GM12878 (cell line): ENCODE results near the gene ZCRB1. TPM values are rescaled to one million over a fixed set of nuclear protein-coding genes. Genes with fewer than 3 reads are reported as not detected.

Experiments used
- ATAC-seq: fragments of 200-7000 bp; cut with Tn5 transposase; 3 replicates; pipeline ENCODE4 v1.9.1; 2020; ENCODE audit warnings: mild to moderate bottlenecking, moderate library complexity
- BruUV-seq: library from RNA; stranded (reverse); fragments of 400-500 nt; replicated peaks from 2 replicates; lab custom pipeline; 2021; lab: Mats Ljungman, UMichigan
- CTCF ChIA-PET: fragments of 300-600 bp; sonication (Branson Sonifier 250); formaldehyde crosslinking; extraction: SDS; loops from one replicate; lab custom pipeline; 2021; ENCODE audit warnings: inconsistent platforms; lab: Yijun Ruan, JAX
- POLR2A ChIA-PET: fragments of 350-600 bp; formaldehyde crosslinking; extraction: SDS; loops from one replicate; lab custom pipeline; 2021; ENCODE audit warnings: inconsistent platforms; lab: Charles Lee
- RAD21 ChIA-PET: fragments of 300-600 bp; sonication (Branson Sonifier 250); formaldehyde crosslinking; loops from one replicate; lab custom pipeline; 2023; ENCODE audit warnings: antibody characterized with exemption; ENCODE audit not compliant: unreplicated experiment; lab: Charles Lee
- SMC1A ChIA-PET: fragments of 300-600 bp; sonication (Branson Sonifier 250); formaldehyde crosslinking; loops from one replicate; lab custom pipeline; 2023; ENCODE audit not compliant: unreplicated experiment, uncharacterized antibody; lab: Charles Lee
- DNase-seq: peaks from one replicate; pipeline ENCODE4 v3.0.0-alpha.2; 2011; ENCODE audit warnings: low read depth, low spot score
- FAIRE-seq: peaks from 3 replicates; lab custom pipeline; 2011; peaks lifted over from hg19 to GRCh38; lab: Jason Lieb, UNC
- H2AFZ ChIP-seq: 2 replicates; pipeline ENCODE4 v1.6.0; 2011; ENCODE audit warnings: low read depth, low read length, control low read depth; ENCODE audit not compliant: control insufficient read depth
- H3K27ac ChIP-seq: 2 replicates; pipeline ENCODE4 v1.5.1; 2011; ENCODE audit warnings: control low read depth; ENCODE audit not compliant: control insufficient read depth, insufficient read depth
- H3K27me3 ChIP-seq, 2 experiments: replicated peaks in 1 of 2; 2 replicates each; pipeline versions ENCODE4 v1.6.0 to v1.6.1; 2011; ENCODE audit warnings: low read length in 1 of 2; ENCODE audit not compliant: control insufficient read depth in 2 of 2, insufficient read depth in 2 of 2
- H3K36me3 ChIP-seq, 2 experiments: 2 replicates each; pipeline ENCODE4 v1.5.1; 2011; ENCODE audit warnings: low read length in 1 of 2; ENCODE audit not compliant: control insufficient read depth in 2 of 2, insufficient read depth in 2 of 2
- H3K4me1 ChIP-seq: 2 replicates; pipeline ENCODE4 v1.6.1; 2011; ENCODE audit warnings: mild to moderate bottlenecking, low read length, moderate library complexity, mixed read lengths; ENCODE audit not compliant: control insufficient read depth, insufficient read depth
- H3K4me2 ChIP-seq: 2 replicates; pipeline ENCODE4 v1.6.0; 2011; ENCODE audit warnings: control low read depth; ENCODE audit not compliant: control insufficient read depth, insufficient read depth
- H3K4me3 ChIP-seq: fragments of 200-600 bp; sonication (generic); 2 replicates; pipeline ENCODE4 v1.5.1; 2016
- H3K79me2 ChIP-seq: 2 replicates; pipeline ENCODE4 v1.6.0; 2011; ENCODE audit warnings: low read length; ENCODE audit not compliant: control insufficient read depth, insufficient read depth
- H3K9ac ChIP-seq: 2 replicates; pipeline ENCODE4 v1.8.0; 2011; ENCODE audit warnings: low read length, control low read depth, mixed read lengths; ENCODE audit not compliant: control insufficient read depth, insufficient read depth
- H3K9me3 ChIP-seq: replicated peaks from 3 replicates; pipeline ENCODE4 v1.5.1; 2011; ENCODE audit warnings: mild to moderate bottlenecking, low read length; ENCODE audit not compliant: control insufficient read depth, insufficient read depth
- H4K20me1 ChIP-seq: 2 replicates; pipeline ENCODE4 v1.6.0; 2011; ENCODE audit not compliant: control insufficient read depth, insufficient read depth
- CHD2 ChIP-seq: IDR thresholded peaks from 2 replicates; pipeline ENCODE4 v1.6.1; 2011; ENCODE audit warnings: low read depth, low read length, improper control_type of control experiment, borderline replicate concordance
- FOS ChIP-seq: IDR thresholded peaks from 3 replicates; pipeline ENCODE4 v1.6.1; 2011; ENCODE audit warnings: borderline replicate concordance; ENCODE audit not compliant: insufficient read length; ENCODE audit errors: extremely low read depth
- FOXK2 ChIP-seq: fragments of 450-650 bp; IDR thresholded peaks from 2 replicates; pipeline ENCODE4 v1.6.1; 2017; ENCODE audit warnings: mild to moderate bottlenecking, moderate library complexity
- HDAC6 ChIP-seq: fragments of 200-600 bp; sonication (generic); IDR thresholded peaks from one replicate; pipeline ENCODE4 v1.8.0; 2017; ENCODE audit warnings: antibody characterized with exemption; ENCODE audit not compliant: unreplicated experiment
- NBN ChIP-seq: fragments of 450-650 bp; IDR thresholded peaks from 2 replicates; pipeline ENCODE4 v1.6.1; 2016
- NFYA ChIP-seq: IDR thresholded peaks from 2 replicates; pipeline ENCODE4 v1.6.1; 2011; ENCODE audit warnings: low read depth, mild to moderate bottlenecking, low read length, improper control_type of control experiment, borderline replicate concordance
- NR2C2 ChIP-seq: IDR thresholded peaks from 2 replicates; pipeline ENCODE4 v1.6.1; 2011; ENCODE audit warnings: borderline replicate concordance, low read depth; ENCODE audit not compliant: control insufficient read depth, insufficient read length
- POU2F2 ChIP-seq: IDR thresholded peaks from 3 replicates; pipeline ENCODE4 v1.6.1; 2011; ENCODE audit warnings: low read depth, mild to moderate bottlenecking, low read length, borderline replicate concordance
- RAD51 ChIP-seq: fragments of 450-650 bp; IDR thresholded peaks from 2 replicates; pipeline ENCODE4 v1.6.1; 2016; ENCODE audit warnings: moderate library complexity, mild to moderate bottlenecking, inconsistent platforms
- YY1 ChIP-seq: IDR thresholded peaks from 2 replicates; pipeline ENCODE4 v1.6.1; 2011; ENCODE audit warnings: low read depth, mild to moderate bottlenecking, low read length
- ZBED1 ChIP-seq: IDR thresholded peaks from 2 replicates; pipeline ENCODE4 v1.6.1; 2016; ENCODE audit warnings: borderline replicate concordance
- ZNF217 ChIP-seq: fragments of 450-650 bp; IDR thresholded peaks from 2 replicates; pipeline ENCODE4 v1.6.1; 2017; ENCODE audit warnings: antibody characterized with exemption, mild to moderate bottlenecking
- ZNF24 ChIP-seq: fragments of 450-650 bp; IDR thresholded peaks from 2 replicates; pipeline ENCODE4 v1.6.1; 2017; ENCODE audit warnings: antibody characterized with exemption, mild to moderate bottlenecking
- WGBS: methylation state at CpG from one replicate; pipeline ENCODE4 v1.1.6; 2016; ENCODE audit warnings: low lambda C conversion rate; ENCODE audit not compliant: insufficient replicate concordance, insufficient coverage; ENCODE audit errors: missing lambda C conversion rate; 5-methylcytosine and 5-hydroxymethylcytosine counted together
- in situ Hi-C: fragments of 300-500 bp; cut with MboI; formaldehyde crosslinking; loops from 9 replicates; pipeline ENCODE4 v1.14.3; 2018; ENCODE audit warnings: mixed read lengths
- intact Hi-C: fragments of 100-400 bp; cut with micrococcal nuclease; formaldehyde crosslinking; loops from one replicate; pipeline ENCODE4 v1.14.2; 2022; ENCODE audit not compliant: unreplicated experiment
- polyA plus RNA-seq, 11 experiments: library from polyadenylated mRNA; depleted of rRNA in 4 of 11; unstranded in 6 of 11; stranded (reverse) in 5 of 11; fragments of >200 nt; fragmentation: Nextera tagmentation in 4 of 11; fragmentation: Illumina TruSeq in 1 of 11; extraction: Ambion mirVana in 4 of 11; extraction: Trizol in 1 of 11; gene quantifications; 1 replicate in 1 of 11; 2 replicates in 10 of 11; pipeline versions ENCODE4 v1.2.1 to v1.2.3, GENCODE V29; 2011 to 2016; ENCODE audit warnings: inconsistent platforms in 2 of 11, missing spikeins in 2 of 11, low read depth in 1 of 11
- total RNA-seq, 4 experiments: library from RNA; depleted of rRNA in 3 of 4; stranded (reverse); fragments of >200 nt in 3 of 4; fragmentation: Illumina TruSeq in 1 of 4; extraction: Trizol in 1 of 4; gene quantifications; 2 replicates each; pipeline versions ENCODE4 v1.2.1 to v1.2.3, GENCODE V29; 2013 to 2021
- TF ChIP-seq, protein P1 (sequence below): fragments of 450-650 bp; IDR thresholded peaks from 2 replicates; pipeline ENCODE4 v1.6.1; 2016; ENCODE audit warnings: mild to moderate bottlenecking, moderate library complexity, borderline replicate concordance
- TF ChIP-seq, protein P2 (sequence below): fragments of 450-650 bp; formaldehyde crosslinking; IDR thresholded peaks from 2 replicates; pipeline ENCODE4 v1.4.0; 2022; ENCODE audit warnings: mild to moderate bottlenecking, moderate library complexity
- TF ChIP-seq, protein P3 (sequence below): IDR thresholded peaks from 2 replicates; pipeline ENCODE4 v1.6.1; 2011; ENCODE audit warnings: borderline replicate concordance, low read depth, mild to moderate bottlenecking, moderate library complexity, mixed read lengths, low read length; ENCODE audit not compliant: insufficient read depth; ENCODE audit errors: extremely low read length

ZCRB1 gene
- total and polyA plus RNA-seq, 10 of the 15 experiments (the other 5 are each of a cell fraction or from before 2014, with no cell fraction given), result 43.3 to 178 (median 88.6) TPM

DNA sequence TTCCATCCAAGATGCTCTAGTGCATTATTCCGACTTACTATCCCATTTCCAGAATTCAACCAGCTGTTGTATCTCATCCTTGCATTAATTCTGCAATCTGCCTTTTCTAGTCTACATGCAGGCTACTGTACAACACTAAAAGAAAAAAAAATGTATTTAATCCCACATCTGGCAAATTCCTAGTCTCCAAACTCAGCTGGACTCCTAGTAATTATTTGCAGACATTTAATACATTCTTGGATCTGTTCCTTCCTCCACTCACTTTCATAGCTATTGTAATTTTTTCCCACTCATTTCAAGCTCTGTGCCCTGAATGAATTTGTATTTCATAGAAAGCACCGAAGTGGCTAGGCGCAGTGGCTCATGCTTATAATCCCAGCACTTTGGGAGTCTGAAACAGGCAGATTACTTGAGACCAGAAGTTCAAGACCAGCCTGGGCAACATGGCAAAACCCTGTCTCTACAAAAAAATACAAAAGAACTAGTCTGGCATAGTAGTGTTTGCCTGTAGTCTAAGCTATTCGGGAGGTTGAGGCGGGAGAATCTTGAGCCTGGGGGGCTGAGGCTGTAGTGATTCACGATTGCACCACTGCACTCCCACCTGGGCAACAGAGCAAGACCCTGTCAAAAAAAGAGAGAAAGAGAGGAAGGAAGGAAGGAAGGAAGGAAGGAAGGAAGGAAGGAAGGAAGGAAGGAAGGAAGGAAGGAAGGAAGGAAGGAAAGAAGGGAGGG, 48.3 kb downstream of the ZCRB1 start:
- no peak overlapping the region for H3K4me3 ChIP-seq
- ChIA-PET SMC1A (interaction anchor here (1.3 kb wide), 1 partner anchor 104 kb away, joined by 3 read pairs; no protein-coding TSS in a partner anchor), CTCF (interaction anchor here (0.6 to 0.9 kb wide), 2 partner anchors 54 to 246 kb away, joined by 3 to 4 read pairs; no protein-coding TSS in a partner anchor), POLR2A (no interaction called here), RAD21 (interaction anchor here (1.0 kb wide), 1 partner anchor 55 kb away, joined by 4 read pairs; no protein-coding TSS in a partner anchor)
- intact Hi-C loops, result no loop called here
- H3K9ac ChIP-seq, result no peak overlapping the region
- H4K20me1 ChIP-seq, result no peaks in the 10 kb centered on the region
- H2AFZ ChIP-seq, result no peak overlapping the region
- H3K27me3 ChIP-seq, result no peaks in the 10 kb centered on the region
- H3K4me1 ChIP-seq, result no peaks in the 10 kb centered on the region
- no peak overlapping the region for H3K4me2 ChIP-seq
- ATAC-seq, result no peak
- no peak overlapping the region for H3K27ac ChIP-seq
- in situ Hi-C loops, result no loop called here
- H3K9me3 ChIP-seq, result no peaks in the 10 kb centered on the region; the same call in 2 of the 3 replicates
- no peak for FAIRE-seq
- H3K36me3 ChIP-seq, result no peaks in the 10 kb centered on the region
- no TSS peak for BruUV-seq
- DNase-seq, result no peak
- 68% methylated on average over 6 of the region's 6 CpGs for whole genome bisulfite sequencing
- H3K79me2 ChIP-seq, result no peaks in the 10 kb centered on the region
- TF ChIP-seq ZNF24 (no peak), RAD51 (no peak), NFYA (no peak), ZNF217 (no peak), NBN (no peak), HDAC6 (no peak), CHD2 (no peak), NR2C2 (no peak), FOS (no peak), FOXK2 (no peak), ZBED1 (no peak), POU2F2 (no peak), YY1 (no peak)
- TF ChIP-seq, protein P1, sequence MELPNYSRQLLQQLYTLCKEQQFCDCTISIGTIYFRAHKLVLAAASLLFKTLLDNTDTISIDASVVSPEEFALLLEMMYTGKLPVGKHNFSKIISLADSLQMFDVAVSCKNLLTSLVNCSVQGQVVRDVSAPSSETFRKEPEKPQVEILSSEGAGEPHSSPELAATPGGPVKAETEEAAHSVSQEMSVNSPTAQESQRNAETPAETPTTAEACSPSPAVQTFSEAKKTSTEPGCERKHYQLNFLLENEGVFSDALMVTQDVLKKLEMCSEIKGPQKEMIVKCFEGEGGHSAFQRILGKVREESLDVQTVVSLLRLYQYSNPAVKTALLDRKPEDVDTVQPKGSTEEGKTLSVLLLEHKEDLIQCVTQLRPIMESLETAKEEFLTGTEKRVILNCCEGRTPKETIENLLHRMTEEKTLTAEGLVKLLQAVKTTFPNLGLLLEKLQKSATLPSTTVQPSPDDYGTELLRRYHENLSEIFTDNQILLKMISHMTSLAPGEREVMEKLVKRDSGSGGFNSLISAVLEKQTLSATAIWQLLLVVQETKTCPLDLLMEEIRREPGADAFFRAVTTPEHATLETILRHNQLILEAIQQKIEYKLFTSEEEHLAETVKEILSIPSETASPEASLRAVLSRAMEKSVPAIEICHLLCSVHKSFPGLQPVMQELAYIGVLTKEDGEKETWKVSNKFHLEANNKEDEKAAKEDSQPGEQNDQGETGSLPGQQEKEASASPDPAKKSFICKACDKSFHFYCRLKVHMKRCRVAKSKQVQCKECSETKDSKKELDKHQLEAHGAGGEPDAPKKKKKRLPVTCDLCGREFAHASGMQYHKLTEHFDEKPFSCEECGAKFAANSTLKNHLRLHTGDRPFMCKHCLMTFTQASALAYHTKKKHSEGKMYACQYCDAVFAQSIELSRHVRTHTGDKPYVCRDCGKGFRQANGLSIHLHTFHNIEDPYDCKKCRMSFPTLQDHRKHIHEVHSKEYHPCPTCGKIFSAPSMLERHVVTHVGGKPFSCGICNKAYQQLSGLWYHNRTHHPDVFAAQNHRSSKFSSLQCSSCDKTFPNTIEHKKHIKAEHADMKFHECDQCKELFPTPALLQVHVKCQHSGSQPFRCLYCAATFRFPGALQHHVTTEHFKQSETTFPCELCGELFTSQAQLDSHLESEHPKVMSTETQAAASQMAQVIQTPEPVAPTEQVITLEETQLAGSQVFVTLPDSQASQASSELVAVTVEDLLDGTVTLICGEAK, result no peak
- TF ChIP-seq, protein P2, sequence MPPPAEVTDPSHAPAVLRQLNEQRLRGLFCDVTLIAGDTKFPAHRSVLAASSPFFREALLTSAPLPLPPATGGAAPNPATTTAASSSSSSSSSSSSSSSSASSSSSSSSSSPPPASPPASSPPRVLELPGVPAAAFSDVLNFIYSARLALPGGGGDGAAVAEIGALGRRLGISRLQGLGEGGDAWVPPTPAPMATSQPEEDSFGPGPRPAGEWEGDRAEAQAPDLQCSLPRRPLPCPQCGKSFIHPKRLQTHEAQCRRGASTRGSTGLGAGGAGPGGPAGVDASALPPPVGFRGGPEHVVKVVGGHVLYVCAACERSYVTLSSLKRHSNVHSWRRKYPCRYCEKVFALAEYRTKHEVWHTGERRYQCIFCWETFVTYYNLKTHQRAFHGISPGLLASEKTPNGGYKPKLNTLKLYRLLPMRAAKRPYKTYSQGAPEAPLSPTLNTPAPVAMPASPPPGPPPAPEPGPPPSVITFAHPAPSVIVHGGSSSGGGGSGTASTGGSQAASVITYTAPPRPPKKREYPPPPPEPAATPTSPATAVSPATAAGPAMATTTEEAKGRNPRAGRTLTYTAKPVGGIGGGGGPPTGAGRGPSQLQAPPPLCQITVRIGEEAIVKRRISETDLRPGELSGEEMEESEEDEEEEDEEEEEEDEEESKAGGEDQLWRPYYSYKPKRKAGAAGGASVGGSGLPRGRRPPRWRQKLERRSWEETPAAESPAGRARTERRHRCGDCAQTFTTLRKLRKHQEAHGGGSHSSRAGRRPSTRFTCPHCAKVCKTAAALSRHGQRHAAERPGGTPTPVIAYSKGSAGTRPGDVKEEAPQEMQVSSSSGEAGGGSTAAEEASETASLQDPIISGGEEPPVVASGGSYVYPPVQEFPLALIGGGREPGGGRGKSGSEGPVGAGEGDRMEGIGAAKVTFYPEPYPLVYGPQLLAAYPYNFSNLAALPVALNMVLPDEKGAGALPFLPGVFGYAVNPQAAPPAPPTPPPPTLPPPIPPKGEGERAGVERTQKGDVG (CRISPR knock-in tag), result no peak
- TF ChIP-seq, protein P3, sequence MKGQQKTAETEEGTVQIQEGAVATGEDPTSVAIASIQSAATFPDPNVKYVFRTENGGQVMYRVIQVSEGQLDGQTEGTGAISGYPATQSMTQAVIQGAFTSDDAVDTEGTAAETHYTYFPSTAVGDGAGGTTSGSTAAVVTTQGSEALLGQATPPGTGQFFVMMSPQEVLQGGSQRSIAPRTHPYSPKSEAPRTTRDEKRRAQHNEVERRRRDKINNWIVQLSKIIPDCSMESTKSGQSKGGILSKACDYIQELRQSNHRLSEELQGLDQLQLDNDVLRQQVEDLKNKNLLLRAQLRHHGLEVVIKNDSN, result no peak
